Fibroblast of pulmonary artery (primary cell): ENCODE results near the gene IFT172.
"Not testable (repeated sequence)": the region's sequence is repeated elsewhere in the genome, so short reads cannot be mapped to it uniquely, and the experiment has no call there.

ENCODE experiments used
- DNase-seq: peaks from one replicate; pipeline ENCODE4 v3.0.0-alpha.2; 2010; ENCODE audit warnings: low read depth
- H3K4me3 ChIP-seq: replicated peaks from 2 replicates; pipeline ENCODE4 v1.5.1; 2011; ENCODE audit warnings: low read depth, mild to moderate bottlenecking, control low read depth, low read length, moderate library complexity
- TF ChIP-seq, protein P1 (sequence below): IDR thresholded peaks from 2 replicates; pipeline ENCODE4 v1.5.1; 2011; ENCODE audit warnings: mild to moderate bottlenecking, control low read depth, low read length, inconsistent platforms; ENCODE audit errors: missing control alignments

IFT172 gene

DNA sequence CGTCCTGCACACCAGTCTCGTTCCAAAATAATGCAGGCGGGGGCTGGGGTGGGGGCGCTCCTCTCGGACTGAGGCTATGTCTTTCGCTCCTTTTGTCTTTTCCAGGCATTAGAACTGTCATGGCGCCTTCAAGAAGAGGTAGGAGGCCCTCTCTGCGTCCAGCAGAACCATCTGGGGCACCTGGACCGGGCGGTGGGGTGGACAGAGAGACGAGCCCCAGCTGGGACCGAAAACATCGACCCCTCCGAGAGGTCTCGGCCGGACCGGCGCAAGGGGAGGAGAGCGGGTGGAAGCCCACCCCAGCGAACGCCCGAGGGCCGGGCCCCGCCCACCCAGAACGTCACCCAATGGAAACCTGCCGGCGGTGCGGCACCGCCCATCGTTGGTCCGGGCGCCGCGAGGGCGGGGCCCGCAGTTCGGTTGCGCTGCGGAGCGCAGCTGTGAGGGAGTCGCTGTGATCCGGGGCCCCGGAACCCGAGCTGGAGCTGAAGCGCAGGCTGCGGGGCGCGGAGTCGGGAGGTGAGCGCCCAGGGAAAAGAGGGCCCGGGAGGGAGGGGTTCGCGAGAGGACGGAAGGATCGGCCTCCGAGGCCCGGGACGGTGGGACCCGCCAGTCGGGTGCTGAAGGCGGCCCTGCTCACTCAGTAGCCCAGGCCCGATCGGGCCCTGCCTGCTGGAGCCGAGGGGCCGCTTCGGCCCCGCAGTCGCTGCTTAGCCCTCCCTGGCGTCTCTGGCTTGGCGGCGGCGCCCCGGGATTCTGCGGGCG, 61.1 kb downstream of the IFT172 start, which contains the start of gene NRBP1:
NRBP1 (plus strand) TSS at position 419 of the 765 bp plus-strand sequence. CDS start 4,643 bp downstream, outside the sequence.
- DNase-seq, result peak; percentile 86
- peak within 1 kb of the TSS; percentile 86 for H3K4me3 ChIP-seq
- TF ChIP-seq, protein P1, sequence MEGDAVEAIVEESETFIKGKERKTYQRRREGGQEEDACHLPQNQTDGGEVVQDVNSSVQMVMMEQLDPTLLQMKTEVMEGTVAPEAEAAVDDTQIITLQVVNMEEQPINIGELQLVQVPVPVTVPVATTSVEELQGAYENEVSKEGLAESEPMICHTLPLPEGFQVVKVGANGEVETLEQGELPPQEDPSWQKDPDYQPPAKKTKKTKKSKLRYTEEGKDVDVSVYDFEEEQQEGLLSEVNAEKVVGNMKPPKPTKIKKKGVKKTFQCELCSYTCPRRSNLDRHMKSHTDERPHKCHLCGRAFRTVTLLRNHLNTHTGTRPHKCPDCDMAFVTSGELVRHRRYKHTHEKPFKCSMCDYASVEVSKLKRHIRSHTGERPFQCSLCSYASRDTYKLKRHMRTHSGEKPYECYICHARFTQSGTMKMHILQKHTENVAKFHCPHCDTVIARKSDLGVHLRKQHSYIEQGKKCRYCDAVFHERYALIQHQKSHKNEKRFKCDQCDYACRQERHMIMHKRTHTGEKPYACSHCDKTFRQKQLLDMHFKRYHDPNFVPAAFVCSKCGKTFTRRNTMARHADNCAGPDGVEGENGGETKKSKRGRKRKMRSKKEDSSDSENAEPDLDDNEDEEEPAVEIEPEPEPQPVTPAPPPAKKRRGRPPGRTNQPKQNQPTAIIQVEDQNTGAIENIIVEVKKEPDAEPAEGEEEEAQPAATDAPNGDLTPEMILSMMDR, result no peak

DNA sequence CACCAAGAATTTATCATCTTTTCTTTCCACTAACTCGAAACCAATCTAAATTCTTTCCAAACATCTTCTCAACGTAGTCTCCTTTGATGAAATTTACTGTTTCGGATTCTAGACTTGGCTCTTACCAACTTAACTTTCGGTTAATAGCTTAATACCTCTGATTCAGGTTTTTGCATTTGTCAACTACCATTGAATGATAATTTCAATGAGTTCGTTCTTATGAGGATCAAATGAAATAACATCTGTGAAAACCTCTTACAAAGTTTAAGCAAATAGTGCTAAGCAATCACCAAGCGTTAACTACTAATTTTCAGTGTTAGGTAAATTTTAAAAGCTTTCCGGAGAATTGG, 61.7 kb downstream of the IFT172 start:
- DNase-seq, result no peak
- H3K4me3 ChIP-seq, result peak overlapping the region; percentile 86
- TF ChIP-seq, protein P1, result no peak

DNA sequence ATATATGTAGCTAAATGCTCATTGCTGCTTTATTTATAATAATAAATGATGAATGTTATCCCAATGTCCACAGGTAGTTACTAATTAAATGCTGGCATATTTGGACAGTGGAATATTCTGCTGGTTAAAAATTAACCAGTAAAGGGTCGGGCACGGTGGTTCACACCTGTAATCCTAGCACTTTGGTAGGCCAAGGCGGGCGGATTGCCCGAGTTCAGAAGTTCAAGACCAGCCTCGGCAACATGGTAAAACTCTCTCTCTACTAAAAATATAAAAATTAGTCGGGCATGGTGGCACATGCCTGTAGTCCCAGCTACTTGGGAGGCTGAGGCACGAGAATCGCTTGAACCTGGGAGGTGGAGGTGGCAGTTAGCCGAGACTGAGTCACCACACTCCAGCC, 64.5 kb downstream of the IFT172 start:
- not testable (repeated sequence) for H3K4me3 ChIP-seq, DNase-seq

DNA sequence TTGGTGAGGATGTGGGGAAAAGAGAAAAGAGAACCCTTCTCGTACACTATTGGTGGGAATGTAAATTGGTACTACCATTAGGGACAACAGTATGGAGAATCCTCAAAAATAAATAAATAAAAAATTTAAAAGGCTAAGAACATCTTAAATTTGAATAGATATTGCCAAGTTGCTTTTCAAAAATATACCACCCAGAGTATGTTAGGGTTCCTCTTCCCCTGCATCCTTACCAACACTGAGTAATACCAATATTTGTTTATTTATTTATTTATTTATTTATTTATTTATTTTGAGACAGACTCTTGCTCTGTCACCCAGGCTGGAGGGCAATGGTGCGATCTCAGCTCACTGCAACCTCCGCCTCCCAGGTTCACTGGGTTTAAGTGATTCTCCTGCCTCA, 66.6 kb downstream of the IFT172 start:
- TF ChIP-seq, protein P1, result no peak
- DNase-seq, result no peak
- H3K4me3 ChIP-seq, result no peak overlapping the region

DNA sequence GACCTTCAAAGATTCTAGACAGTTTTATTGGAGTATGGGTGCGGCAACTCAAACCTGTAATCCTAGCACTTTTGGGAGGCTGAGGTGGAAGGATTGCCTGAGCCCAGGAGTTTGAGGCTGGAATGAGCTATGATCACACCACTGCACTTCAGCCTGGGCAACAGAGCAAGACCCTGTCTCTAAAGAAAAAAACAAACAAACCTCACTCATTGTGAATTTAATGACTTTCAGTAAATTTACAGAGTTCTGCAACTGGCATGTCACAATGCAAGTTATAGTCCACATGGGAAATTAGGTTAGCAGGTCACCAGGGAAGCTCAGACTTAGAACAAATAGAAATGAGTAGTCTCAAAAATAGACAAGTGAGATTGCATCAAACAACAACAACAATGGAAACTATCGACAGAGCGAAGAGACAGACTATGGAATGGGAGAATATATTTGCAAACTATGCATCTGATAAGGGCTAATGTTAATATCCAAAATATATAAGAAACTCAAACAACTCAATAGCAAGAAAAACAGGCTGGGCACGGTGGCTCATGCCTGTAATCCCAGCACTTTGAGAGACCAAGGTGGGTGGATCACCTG, 67.8 kb downstream of the IFT172 start:
- no peak overlapping the region for H3K4me3 ChIP-seq
- no peak for DNase-seq
- TF ChIP-seq, protein P1, result no peak

DNA sequence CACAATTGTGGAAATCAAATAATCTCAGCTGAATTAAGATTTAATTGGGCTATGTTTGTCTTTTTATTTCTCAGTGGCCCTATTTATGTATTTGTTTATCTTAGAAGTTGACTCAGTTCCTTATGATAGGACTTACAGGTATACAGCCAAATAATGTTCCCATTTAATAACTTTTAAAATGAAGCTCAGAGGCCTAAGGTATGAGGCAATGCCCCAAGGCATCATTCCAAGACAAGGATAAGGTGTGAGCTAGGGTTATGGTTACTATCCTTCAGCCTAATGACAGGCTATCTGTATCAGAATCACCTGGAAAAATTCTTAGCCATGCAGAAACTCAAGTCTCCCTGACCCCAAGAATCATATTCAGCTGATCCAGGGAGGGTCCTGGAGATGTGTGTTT, 68.5 kb downstream of the IFT172 start:
- no peak for DNase-seq
- H3K4me3 ChIP-seq, result no peak overlapping the region
- TF ChIP-seq, protein P1, result no peak

DNA sequence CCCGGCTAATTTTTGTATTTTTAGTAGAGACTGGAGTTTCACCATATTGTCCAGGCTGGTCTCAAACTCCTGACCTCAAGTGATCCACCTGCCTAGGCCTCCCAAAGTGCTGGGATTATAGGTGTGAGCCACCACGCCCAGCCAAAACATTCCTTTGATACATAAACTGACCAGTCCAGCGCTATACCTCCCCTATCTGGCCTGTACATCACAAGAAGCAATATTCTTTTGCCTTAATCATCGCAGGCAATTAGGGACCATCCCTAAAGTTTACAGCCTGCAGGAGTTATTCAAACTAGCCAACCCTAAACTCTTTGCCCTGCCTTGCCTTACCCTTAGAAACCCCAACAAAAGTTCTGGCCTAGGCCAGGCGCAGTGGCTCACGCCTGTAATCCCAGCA, 73.4 kb downstream of the IFT172 start:
- DNase-seq, result no peak
- TF ChIP-seq, protein P1, result no peak
- H3K4me3 ChIP-seq, result no peak overlapping the region
